Articular chondrocyte of knee joint (primary cell): Measurements from ENCODE around the gene AURKA. TPM values are rescaled to one million over a fixed set of nuclear protein-coding genes. Genes with fewer than 3 reads are reported as not detected.

Source experiments
- total RNA-seq: library from RNA; depleted of rRNA; stranded (reverse); fragments of >200 nt; gene quantifications from 2 replicates; pipeline ENCODE4 v1.2.3, GENCODE V29; 2012

AURKA gene
- 17.6 and 26.7 TPM in 2 replicates for total RNA-seq

DNA sequence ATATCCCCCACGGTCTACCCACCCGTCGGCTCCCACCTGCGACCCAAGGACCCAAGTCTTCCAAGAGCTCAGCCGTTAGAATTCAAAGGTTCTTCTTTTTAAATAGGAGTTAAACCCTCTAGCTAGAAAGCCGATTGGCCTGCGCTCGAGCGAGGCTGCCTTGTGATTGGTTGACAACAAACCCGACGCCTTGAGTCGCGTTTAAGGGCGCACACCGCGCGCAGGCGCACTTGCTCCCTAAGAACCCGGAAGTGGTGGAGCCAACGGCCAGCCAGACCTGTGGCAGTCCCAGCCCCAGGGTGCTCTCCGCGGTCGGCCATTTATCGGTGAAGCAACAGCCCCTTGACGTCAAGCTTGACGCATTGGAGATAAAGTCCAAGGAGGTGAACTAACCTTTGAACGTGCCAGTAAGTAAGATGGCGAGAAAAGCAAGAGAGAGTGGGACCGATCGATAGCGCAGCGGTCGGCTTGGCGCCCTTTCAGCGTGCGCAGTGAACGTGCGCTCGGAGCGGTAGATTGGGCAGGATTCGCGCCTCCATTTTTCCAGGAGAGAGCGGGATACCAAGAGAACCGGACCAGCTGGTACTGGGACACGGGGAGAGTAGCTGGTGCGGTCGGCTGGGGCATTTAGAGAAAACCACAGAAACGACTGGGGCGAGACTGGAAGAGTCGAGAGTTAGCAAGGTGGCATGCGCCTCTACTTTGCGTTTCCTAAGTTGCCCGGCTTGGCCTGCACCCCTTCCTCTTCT, at the start of gene AURKA, which contains the start of gene CSTF1:
AURKA (minus strand) TSS at position 84 of the 749 bp plus-strand sequence. CDS start 4,018 bp downstream, outside the sequence.
CSTF1 (plus strand) TSS at position 514 of the 749 bp plus-strand sequence. CDS start 2,908 bp downstream, outside the sequence.

DNA sequence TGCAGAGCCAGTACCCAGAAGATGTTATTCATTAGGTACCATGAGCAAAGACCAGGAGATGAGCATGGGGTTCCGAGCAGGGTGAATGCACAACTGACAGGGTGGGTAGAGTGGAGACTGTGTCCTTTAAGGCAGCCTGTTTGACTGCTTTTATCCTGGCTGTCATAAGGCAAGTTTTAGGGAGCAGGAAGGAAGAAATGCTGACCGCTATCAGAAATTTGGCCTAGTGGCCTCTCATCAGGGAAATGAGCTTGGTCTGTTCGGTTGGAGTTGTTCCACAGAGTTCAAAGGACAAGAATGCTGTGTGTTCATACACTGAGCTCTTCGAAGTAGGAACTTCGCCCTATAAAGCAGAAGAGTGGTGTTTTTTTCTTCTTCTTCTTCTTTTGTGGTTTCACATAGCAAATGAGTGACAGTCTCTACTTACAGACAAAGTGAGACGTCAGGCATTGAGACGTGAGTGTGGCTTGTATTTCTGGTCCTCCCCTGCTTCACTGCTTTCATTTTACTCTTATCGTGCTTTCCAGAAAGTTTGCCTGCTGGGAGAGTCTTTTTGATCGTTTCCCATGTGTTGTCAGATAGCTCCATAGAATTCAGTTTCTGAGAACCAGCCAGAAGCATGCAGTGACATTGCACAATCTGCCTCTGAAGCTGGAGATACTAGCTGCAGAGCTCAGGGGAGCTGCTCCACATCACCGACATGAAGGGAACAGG, 19.9 kb upstream of the AURKA start, which contains the start of gene CASS4:
CASS4 (plus strand) TSS at position 502 of the 714 bp plus-strand sequence; CDS start at position 701, 199 bp downstream.

DNA sequence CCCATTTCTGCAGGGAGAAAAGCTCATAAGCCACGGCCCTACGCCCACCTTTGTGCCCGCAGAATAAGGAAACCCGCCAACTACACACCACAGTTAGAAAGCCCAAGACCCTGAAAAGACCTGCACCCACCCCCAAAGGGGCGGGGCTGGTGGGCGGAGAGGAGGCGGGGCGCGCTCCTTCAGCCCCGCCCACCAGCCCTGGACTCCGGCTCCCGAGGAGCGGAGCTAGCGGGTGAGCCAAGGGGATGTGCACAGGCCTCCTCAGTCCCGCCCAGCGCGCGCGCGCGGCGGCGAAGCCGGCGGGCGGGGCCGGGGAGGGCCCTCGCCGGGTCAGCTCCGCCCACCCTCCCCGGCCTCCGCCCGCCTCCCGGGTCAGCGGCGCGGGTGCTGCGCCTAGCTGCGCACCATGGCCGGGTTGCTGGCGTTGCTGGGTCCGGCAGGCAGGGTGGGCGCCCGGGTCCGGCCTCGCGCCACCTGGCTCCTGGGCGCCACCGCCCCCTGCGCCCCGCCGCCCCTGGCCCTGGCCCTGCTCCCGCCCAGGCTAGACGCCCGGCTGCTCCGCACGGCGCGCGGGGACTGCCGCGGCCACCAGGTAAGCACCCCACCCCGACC, 33.3 kb downstream of the AURKA start, which contains the start of gene FAM210B:
FAM210B (plus strand) TSS at position 375 of the 612 bp plus-strand sequence; CDS start at position 407, 32 bp downstream.

Other genes starting within 250 kb of the AURKA start
- gene MC3R, start 143.5 kb downstream of the AURKA start, total RNA-seq = not detected in 2 replicates
- gene FAM210B, start 33.2 kb downstream of the AURKA start, total RNA-seq = 64.5 and 75.3 TPM in 2 replicates
- gene CSTF1, start 430 bp upstream of the AURKA start, total RNA-seq = 39.1 and 39.3 TPM in 2 replicates
- gene CASS4, start 20.0 kb upstream of the AURKA start, total RNA-seq = 0.11 TPM in 1 of 2 replicates, not detected in the other
- 74.5 and 75.5 TPM in 2 replicates for gene RTF2, start 76.4 kb upstream of the AURKA start, total RNA-seq
- not detected in 2 replicates for gene FAM209A, start 132.5 kb upstream of the AURKA start, total RNA-seq
- gene FAM209B, start 141.0 kb upstream of the AURKA start, total RNA-seq = 0.22 and 0.52 TPM in 2 replicates
- under 0.01 TPM in 1 of 2 replicates, not detected in the other for gene TFAP2C, start 237.1 kb upstream of the AURKA start, total RNA-seq